Liver (tissue), 3 donors: ENCODE results near the gene DDAH2.

Experiments used
- CTCF ChIP-seq: fragments of 150-350 bp; IDR thresholded peaks from 2 replicates; pipeline ENCODE4 v1.5.1; 2017; ENCODE audit warnings: improper control_type of control experiment, low read depth, low read length; ENCODE audit not compliant: missing input control
- GABPA ChIP-seq, 2 donors: IDR thresholded peaks in 1 of 2; conservative IDR thresholded peaks in 1 of 2; 2 replicates each; pipeline ENCODE4 v1.6.1; 2016; ENCODE audit warnings: antibody characterized with exemption in 2 of 2, mild to moderate bottlenecking in 1 of 2, moderate library complexity in 1 of 2
- JUND ChIP-seq, 2 donors: IDR thresholded peaks; 2 replicates each; pipeline ENCODE4 v1.6.1; 2016; ENCODE audit warnings: antibody characterized with exemption in 2 of 2
- RAD21 ChIP-seq, 2 donors: IDR thresholded peaks; 2 replicates each; pipeline ENCODE4 v1.6.1; 2016; ENCODE audit warnings: antibody characterized with exemption in 2 of 2, mild to moderate bottlenecking in 2 of 2
- SP1 ChIP-seq: IDR thresholded peaks from 2 replicates; pipeline ENCODE4 v1.6.1; 2018; ENCODE audit warnings: antibody characterized with exemption, mild to moderate bottlenecking
- TAF1 ChIP-seq: conservative IDR thresholded peaks from 2 replicates; pipeline ENCODE4 v1.6.1; 2016; ENCODE audit warnings: antibody characterized with exemption, mild to moderate bottlenecking
- YY1 ChIP-seq: IDR thresholded peaks from 2 replicates; pipeline ENCODE4 v1.6.1; 2016; ENCODE audit warnings: antibody characterized with exemption, mild to moderate bottlenecking
- TF ChIP-seq, protein P1 (sequence below): IDR thresholded peaks from 2 replicates; pipeline ENCODE4 v1.6.1; 2016; ENCODE audit warnings: antibody characterized with exemption, mild to moderate bottlenecking
- TF ChIP-seq, protein P2 (sequence below): IDR thresholded peaks from 2 replicates; pipeline ENCODE4 v1.6.1; 2016; ENCODE audit warnings: antibody characterized with exemption
- donor health status: healthy.
- donor health status: healthy.

DNA sequence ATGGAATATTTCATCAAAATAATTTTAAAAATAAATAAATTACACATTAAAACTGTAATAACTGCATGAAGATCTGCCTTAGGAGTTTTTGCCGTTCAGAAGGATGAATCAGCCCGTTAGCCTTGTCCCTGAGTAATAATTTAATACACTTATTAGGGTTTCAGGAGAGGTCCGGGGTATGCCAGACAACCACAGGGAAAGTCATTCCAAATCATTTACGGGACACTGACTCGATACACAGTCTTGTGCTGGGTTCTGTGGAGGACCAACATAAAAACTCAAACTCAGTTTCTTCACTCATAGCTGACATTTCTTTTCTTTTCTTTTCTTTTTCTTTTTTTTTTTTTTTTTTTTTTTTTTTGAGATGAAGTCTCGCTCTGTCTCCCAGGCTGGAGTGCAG is 23.2 kb downstream of the DDAH2 start:
- TF ChIP-seq CTCF (no peak), YY1 (no peak), SP1 (no peak), RAD21 (IDR thresholded peaks at IDR 0.05) (no peak), JUND (IDR thresholded peaks at IDR 0.05) (no peak), TAF1 (no peak), GABPA (IDR thresholded peaks at IDR 0.05 in 1 of 2, conservative IDR thresholded peaks at IDR 0.05 in 1 of 2) (no peak)
- TF ChIP-seq, protein P1, sequence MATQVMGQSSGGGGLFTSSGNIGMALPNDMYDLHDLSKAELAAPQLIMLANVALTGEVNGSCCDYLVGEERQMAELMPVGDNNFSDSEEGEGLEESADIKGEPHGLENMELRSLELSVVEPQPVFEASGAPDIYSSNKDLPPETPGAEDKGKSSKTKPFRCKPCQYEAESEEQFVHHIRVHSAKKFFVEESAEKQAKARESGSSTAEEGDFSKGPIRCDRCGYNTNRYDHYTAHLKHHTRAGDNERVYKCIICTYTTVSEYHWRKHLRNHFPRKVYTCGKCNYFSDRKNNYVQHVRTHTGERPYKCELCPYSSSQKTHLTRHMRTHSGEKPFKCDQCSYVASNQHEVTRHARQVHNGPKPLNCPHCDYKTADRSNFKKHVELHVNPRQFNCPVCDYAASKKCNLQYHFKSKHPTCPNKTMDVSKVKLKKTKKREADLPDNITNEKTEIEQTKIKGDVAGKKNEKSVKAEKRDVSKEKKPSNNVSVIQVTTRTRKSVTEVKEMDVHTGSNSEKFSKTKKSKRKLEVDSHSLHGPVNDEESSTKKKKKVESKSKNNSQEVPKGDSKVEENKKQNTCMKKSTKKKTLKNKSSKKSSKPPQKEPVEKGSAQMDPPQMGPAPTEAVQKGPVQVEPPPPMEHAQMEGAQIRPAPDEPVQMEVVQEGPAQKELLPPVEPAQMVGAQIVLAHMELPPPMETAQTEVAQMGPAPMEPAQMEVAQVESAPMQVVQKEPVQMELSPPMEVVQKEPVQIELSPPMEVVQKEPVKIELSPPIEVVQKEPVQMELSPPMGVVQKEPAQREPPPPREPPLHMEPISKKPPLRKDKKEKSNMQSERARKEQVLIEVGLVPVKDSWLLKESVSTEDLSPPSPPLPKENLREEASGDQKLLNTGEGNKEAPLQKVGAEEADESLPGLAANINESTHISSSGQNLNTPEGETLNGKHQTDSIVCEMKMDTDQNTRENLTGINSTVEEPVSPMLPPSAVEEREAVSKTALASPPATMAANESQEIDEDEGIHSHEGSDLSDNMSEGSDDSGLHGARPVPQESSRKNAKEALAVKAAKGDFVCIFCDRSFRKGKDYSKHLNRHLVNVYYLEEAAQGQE: no peak
- TF ChIP-seq, protein P2, sequence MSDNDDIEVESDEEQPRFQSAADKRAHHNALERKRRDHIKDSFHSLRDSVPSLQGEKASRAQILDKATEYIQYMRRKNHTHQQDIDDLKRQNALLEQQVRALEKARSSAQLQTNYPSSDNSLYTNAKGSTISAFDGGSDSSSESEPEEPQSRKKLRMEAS: no peak
